Heart left ventricle (tissue), 16 donors: ENCODE measurements around the gene MATR3. TPM values are rescaled to one million over a fixed set of nuclear protein-coding genes. Genes with fewer than 3 reads are reported as not detected.

Experiments used
- ATAC-seq, 4 donors: fragments of 200-7000 bp; cut with Tn5 transposase; one replicate each; pipeline ENCODE4 v1.9.1; 2020 to 2022; ENCODE audit warnings: moderate library complexity in 4 of 4, mild to moderate bottlenecking in 3 of 4, moderate number of reproducible peaks in 1 of 4
- DNase-seq, 5 donors: peaks; one replicate each; pipeline ENCODE4 v3.0.0-alpha.2; 2020
- H3K27ac ChIP-seq, 12 donors: fragments of 200-600 bp; sonication (generic) in 4 of 12; one replicate each; pipeline versions ENCODE4 v1.5.0 to v1.8.0; 2016 to 2022; ENCODE audit warnings: mild to moderate bottlenecking in 2 of 12
- H3K27me3 ChIP-seq, 9 donors: fragments of 200-600 bp; sonication (generic) in 2 of 9; one replicate each; pipeline versions ENCODE4 v1.5.1 to v1.8.0; 2016 to 2022; ENCODE audit warnings: mild to moderate bottlenecking in 3 of 9
- H3K36me3 ChIP-seq, 9 donors: fragments of 200-600 bp; sonication (generic) in 2 of 9; one replicate each; pipeline versions ENCODE4 v1.5.0 to v1.8.0; 2018 to 2022; ENCODE audit warnings: mild to moderate bottlenecking in 2 of 9
- H3K4me1 ChIP-seq, 12 donors: fragments of 200-600 bp; sonication (generic) in 4 of 12; one replicate each; pipeline versions ENCODE4 v1.5.0 to v1.8.0; 2016 to 2022; ENCODE audit warnings: mild to moderate bottlenecking in 3 of 12
- H3K4me3 ChIP-seq, 12 donors: fragments of 200-600 bp; sonication (generic) in 4 of 12; one replicate each; pipeline versions ENCODE4 v1.5.0 to v1.8.0; 2017 to 2022; ENCODE audit warnings: mild to moderate bottlenecking in 9 of 12, moderate library complexity in 4 of 12
- H3K9me3 ChIP-seq, 12 donors: fragments of 200-600 bp; sonication (generic) in 4 of 12; one replicate each; pipeline versions ENCODE4 v1.5.0 to v1.8.0; 2016 to 2022; ENCODE audit warnings: mild to moderate bottlenecking in 1 of 12
- POLR2A ChIP-seq, 2 donors: fragments of 450-650 bp; IDR thresholded peaks; one replicate each; pipeline ENCODE4 v1.6.1; 2017; ENCODE audit warnings: antibody characterized with exemption in 2 of 2, mild to moderate bottlenecking in 2 of 2, moderate library complexity in 2 of 2
- WGBS, 4 donors: extraction: QIAGEN DNeasy Blood & Tissue Kit in 2 of 4; methylation state at CpG; one replicate each; pipeline versions ENCODE4 v1.1.5 to v1.1.7; 2013 to 2018; 5-methylcytosine and 5-hydroxymethylcytosine counted together
- intact Hi-C, 10 donors: fragments of 100-400 bp; cut with DNase I; formaldehyde crosslinking; loops; one replicate each; pipeline versions ENCODE4 v1.11.1 to v1.14.2; 2022
- polyA plus RNA-seq, 2 donors: library from polyadenylated mRNA; stranded (reverse); fragments of 200-250 nt; gene quantifications; one replicate each; pipeline ENCODE4 v1.2.3, GENCODE V29; 2013
- total RNA-seq, 9 donors: library from RNA; depleted of rRNA in 2 of 9; stranded (reverse); fragments of >200 nt in 2 of 9; fragmentation: NEBNext Ultra II Directional in 3 of 9; extraction: Animal tissue kit (Norgen Biotek cat#: 25700) in 3 of 9; gene quantifications; one replicate each; pipeline versions ENCODE4 v1.1.0 to v1.2.4, GENCODE V29; 2016 to 2023
- TF ChIP-seq, protein P1 (sequence below), 12 donors: fragments of 200-600 bp; sonication (generic) in 4 of 12; IDR thresholded peaks; one replicate each; pipeline versions ENCODE4 v1.5.0 to v1.8.0; 2018 to 2022; ENCODE audit warnings: antibody characterized with exemption in 12 of 12, mild to moderate bottlenecking in 5 of 12
- donor health status: ischemic (EF 13 %, LVEDD 7.1; RV severe dilation, severe dysfunction).
- donor health status: healthy with polysubstance abuse.
- donor health status: DM: no; HTN: yes; CAD: no.
- donor health status: DM: no; HTN: no; CAD: no.
- donor health status: ischemic (EF 25% LVEDD 6.9; RV normal size, moderate dysfunction).
- donor health status: ischemic (EF 25% LVEDD 5.7; RV mildly dilated, moderate dysfunction).
- donor health status: healthy.
- donor health status: DM: yes; HTN: yes; CAD: no.
- donor health status: ischemic (EF 35%, LVEDD 5.7; RV mildly dilated, moderate dysfunction).
- donor health status: nonischemic (EF 11% LVEDD 7.7; RV severe dilation, severe dysfunction).
- donor health status: DM: yes; HTN: yes; CAD: no.
- donor health status: PGD.
- donor health status: ischemic (EF 29% LVEDD 5.4; RV normal size, mild dysfunction).
- donor health status: nonischemic (EF 23%, LVEDD 6.1; RV moderate dilation, normal function).

The MATR3 gene
- total and polyA plus RNA-seq, 11 donors = 97.2 to 208 (median 138) TPM

DNA sequence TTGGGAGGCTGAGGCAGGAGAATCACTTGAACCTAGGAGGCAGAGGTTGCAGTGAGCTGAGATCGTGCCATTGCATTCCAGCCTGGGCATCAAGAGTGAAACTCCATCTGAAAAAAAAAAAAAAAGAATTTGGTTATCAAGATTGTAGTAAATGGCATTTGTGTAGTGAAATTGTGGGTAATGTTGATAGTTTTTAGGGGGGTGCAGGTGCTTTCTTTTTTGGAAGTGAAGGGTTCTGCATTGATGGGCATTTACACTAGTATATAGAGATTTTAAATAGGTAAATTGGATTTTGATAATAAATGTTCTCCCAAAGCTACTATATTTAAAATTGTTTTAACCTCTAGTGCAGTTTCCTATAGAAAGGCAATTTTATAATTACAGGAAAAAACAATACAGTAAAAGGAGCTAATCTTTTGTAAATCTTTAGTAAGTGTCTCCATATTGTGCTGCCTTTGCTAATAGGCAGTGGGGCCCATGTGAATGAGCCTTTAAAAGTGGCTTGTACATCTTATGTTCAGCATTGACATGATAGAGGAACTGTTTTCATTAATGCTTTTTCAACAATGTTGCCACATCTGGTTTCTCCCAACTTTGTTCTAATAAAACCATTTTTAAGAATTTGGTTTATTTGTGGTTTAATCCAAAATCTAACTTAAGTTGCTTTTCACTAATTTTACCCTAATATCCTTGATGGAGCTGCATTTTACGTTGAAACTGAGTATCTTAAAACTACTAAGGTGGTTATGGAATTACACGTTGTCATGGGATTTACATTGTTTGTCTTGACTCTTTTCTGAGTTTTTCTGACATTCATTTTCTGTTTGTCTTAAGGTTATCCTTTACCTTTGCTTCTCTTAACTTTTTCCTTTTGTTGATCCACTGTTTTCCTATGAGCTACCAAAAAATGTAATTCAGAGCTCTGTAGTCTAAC lies 11.1 kb downstream of the MATR3 start:
- intact Hi-C loops = loop anchor here in 1 of 10 donors (5.0 kb wide), 1 partner anchor 38 kb away; the partner anchor contains the start of gene PAIP2
- 34 to 47% (median 41%) methylated on average over 3 of the region's 3 CpGs for WGBS, 4 donors

DNA sequence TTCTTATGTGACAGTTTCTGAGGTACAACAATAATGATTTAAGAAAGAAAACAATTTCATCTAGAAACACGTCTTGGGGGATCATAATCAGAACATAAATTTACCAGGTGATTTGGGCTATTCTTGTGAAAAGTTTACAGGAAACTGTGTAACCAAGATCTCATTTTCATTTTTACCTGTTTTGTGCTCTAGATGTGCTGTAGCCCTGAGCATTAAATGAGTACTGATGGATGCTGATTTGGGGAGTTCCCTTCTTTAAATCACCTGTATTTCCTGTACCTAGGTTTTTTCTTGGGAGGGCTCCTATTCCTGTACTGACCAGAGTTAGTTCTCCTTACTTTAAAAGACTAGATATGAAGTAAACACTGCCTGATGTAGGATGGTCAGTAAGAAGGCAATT lies 12.7 kb downstream of the MATR3 start:
- peaks cover 0 to 6% (median 0%) of the 10 kb centered on the region in 9 donors for H3K36me3 ChIP-seq
- TF ChIP-seq POLR2A (IDR thresholded peaks at IDR 0.05) = no peak
- TF ChIP-seq, protein P1, sequence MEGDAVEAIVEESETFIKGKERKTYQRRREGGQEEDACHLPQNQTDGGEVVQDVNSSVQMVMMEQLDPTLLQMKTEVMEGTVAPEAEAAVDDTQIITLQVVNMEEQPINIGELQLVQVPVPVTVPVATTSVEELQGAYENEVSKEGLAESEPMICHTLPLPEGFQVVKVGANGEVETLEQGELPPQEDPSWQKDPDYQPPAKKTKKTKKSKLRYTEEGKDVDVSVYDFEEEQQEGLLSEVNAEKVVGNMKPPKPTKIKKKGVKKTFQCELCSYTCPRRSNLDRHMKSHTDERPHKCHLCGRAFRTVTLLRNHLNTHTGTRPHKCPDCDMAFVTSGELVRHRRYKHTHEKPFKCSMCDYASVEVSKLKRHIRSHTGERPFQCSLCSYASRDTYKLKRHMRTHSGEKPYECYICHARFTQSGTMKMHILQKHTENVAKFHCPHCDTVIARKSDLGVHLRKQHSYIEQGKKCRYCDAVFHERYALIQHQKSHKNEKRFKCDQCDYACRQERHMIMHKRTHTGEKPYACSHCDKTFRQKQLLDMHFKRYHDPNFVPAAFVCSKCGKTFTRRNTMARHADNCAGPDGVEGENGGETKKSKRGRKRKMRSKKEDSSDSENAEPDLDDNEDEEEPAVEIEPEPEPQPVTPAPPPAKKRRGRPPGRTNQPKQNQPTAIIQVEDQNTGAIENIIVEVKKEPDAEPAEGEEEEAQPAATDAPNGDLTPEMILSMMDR (IDR thresholded peaks at IDR 0.05) = no peak
- no peaks in the 10 kb centered on the region for H3K27me3 ChIP-seq
- DNase-seq (no peak), ATAC-seq (no peak)
- H3K27ac ChIP-seq = no peak overlapping the region
- H3K4me3 ChIP-seq = no peak overlapping the region
- no peaks in the 10 kb centered on the region for H3K9me3 ChIP-seq
- peaks cover 12 to 100% (median 95%) of the 10 kb centered on the region in 12 donors for H3K4me1 ChIP-seq
- WGBS, 4 donors = 27 to 44% (median 32%) methylated on average over 1 of the region's 1 CpG
- intact Hi-C loops = loop anchor here in 1 of 10 donors (5.0 kb wide), 1 partner anchor 36 kb away; the partner anchor contains the start of gene PAIP2

More for the DNA sequence above, 11.1 kb downstream of the MATR3 start:
- DNase-seq (no peak), ATAC-seq (no peak)
- TF ChIP-seq, protein P1 (IDR thresholded peaks at IDR 0.05) = no peak
- TF ChIP-seq POLR2A (IDR thresholded peaks at IDR 0.05) = no peak
- H3K27ac ChIP-seq = no peak overlapping the region
- H3K36me3 ChIP-seq = peaks cover 0 to 6% (median 0%) of the 10 kb centered on the region in 9 donors
- no peaks in the 10 kb centered on the region for H3K9me3 ChIP-seq
- H3K27me3 ChIP-seq = no peaks in the 10 kb centered on the region
- no peak overlapping the region for H3K4me3 ChIP-seq
- H3K4me1 ChIP-seq = peaks cover 9 to 99% (median 92%) of the 10 kb centered on the region in 12 donors

DNA sequence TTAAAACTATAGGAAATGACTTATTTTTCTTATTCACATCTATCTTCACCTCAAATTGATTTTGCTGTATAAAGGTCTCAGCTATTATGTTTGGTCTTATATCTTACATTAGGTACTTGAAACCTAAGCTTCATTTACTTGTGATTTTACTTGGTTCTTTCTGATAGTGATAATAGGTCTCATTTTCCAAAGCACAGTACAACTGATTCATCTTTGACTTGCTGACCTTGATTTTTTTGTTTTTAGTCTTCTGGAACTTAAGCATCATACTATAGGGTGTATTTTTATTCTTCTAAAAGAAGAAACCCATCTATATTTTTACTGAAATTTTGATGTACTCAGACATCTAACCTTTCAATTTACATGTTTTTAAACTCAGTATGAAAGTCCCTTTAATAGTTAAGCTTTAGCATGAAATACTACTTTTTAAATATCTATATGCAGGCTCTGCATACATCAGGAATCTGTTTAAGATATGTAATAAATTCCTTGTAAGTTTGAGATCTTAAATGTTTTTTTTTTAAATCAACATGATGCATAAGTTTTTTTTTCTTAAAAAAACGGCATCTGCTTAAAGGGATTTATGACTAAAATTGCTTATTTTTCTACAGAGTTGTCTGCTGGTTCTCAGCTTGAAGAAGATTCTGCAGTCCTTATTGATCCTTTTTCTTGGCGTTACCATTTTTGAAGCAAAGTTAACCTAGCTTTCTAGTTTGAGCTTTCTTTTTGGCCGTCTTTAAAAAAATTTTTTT lies 13.3 kb downstream of the MATR3 start:
- 64 to 73% (median 70%) methylated on average over 3 of the region's 3 CpGs for WGBS, 4 donors
- no peaks in the 10 kb centered on the region for H3K9me3 ChIP-seq
- intact Hi-C loops = loop anchor here in 1 of 10 donors (5.0 kb wide), 1 partner anchor 35 kb away; the partner anchor contains the start of gene PAIP2
- no peak for ATAC-seq
- DNase-seq = no peak
- H3K27me3 ChIP-seq = no peaks in the 10 kb centered on the region
- no peak overlapping the region for H3K27ac ChIP-seq
- H3K4me3 ChIP-seq = no peak overlapping the region
- peaks cover 0 to 8% (median 0%) of the 10 kb centered on the region in 9 donors for H3K36me3 ChIP-seq
- peaks cover 12 to 100% (median 95%) of the 10 kb centered on the region in 12 donors for H3K4me1 ChIP-seq
- TF ChIP-seq, protein P1 (IDR thresholded peaks at IDR 0.05) = no peak
- TF ChIP-seq POLR2A (IDR thresholded peaks at IDR 0.05) = no peak
